Measurements from ENCODE around the gene ATOH8. TPM values are rescaled to one million over a fixed set of nuclear protein-coding genes. Genes with fewer than 3 reads are reported as not detected.

Gene ATOH8
- total and polyA plus RNA-seq, 2 experiments from 2014 or later, result 12.7 to 50.1 TPM

DNA sequence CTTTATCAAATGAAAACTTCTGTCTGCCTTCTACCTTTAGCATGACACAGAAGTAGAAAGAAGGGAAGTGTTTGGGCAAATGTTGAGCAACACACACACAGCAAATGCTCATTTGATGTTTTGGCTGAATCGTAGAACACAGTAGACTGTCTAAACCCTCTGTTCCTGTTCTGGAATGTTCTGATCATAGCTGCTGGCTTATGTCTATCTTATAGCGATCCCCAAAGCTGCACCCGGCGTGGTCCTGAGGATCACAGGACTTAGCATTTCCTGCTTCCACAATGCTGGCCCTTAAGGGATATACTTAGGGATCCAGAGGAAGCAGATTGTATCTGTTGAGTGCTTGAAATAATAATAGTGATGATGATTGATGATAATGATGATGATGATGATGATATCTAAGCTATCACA is 44.4 kb upstream of the ATOH8 start:
- Histone ChIP-seq H3K4me2 (ENCODE audit: unreplicated experiment) (no peak overlapping the region), H3F3A (ENCODE audit: insufficient read depth) (0 out of 2 replicates have a peak, but pooled peaks cover 18% of the 10 kb centered on the region), H2AFZ (no peak overlapping the region), H3K36me3 (ENCODE audit: low read depth) (no peaks in the 10 kb centered on the region), H3K4me3 (no peak overlapping the region), H3K9me3 (ENCODE audit: low read depth) (no peaks in the 10 kb centered on the region), H4K20me1 (ENCODE audit: insufficient read depth) (no peaks in the 10 kb centered on the region), H3K9me2 (ENCODE audit: insufficient read depth) (no peaks in the 10 kb centered on the region), H3K9ac (no peak overlapping the region), H3K4me1 (ENCODE audit: insufficient read depth) (peaks cover 20% of the 10 kb centered on the region), H3K27me3 (replicated peaks; ENCODE audit: insufficient read depth) (no peaks in the 10 kb centered on the region), H3K79me2 (ENCODE audit: insufficient read depth) (no peaks in the 10 kb centered on the region), H3K27ac (no peak overlapping the region)
- TF ChIP-seq EZH2 (IDR thresholded peaks at IDR 0.05; ENCODE audit: insufficient read depth, poor library complexity, severe bottlenecking) (no peak), EZH2phosphoT487 (IDR thresholded peaks at IDR 0.05; ENCODE audit: insufficient read depth, low read depth) (no peak)
- DNase-seq, result peak; percentile 46
- in situ Hi-C loops (cut with MboI), result no loop called here
- WGBS, 2 experiments (ENCODE audit: low coverage in 1 of 2, low lambda C conversion rate in 2 of 2, missing lambda C conversion rate in 2 of 2), result 22 to 27% methylated on average over 4 of the region's 4 CpGs

DNA sequence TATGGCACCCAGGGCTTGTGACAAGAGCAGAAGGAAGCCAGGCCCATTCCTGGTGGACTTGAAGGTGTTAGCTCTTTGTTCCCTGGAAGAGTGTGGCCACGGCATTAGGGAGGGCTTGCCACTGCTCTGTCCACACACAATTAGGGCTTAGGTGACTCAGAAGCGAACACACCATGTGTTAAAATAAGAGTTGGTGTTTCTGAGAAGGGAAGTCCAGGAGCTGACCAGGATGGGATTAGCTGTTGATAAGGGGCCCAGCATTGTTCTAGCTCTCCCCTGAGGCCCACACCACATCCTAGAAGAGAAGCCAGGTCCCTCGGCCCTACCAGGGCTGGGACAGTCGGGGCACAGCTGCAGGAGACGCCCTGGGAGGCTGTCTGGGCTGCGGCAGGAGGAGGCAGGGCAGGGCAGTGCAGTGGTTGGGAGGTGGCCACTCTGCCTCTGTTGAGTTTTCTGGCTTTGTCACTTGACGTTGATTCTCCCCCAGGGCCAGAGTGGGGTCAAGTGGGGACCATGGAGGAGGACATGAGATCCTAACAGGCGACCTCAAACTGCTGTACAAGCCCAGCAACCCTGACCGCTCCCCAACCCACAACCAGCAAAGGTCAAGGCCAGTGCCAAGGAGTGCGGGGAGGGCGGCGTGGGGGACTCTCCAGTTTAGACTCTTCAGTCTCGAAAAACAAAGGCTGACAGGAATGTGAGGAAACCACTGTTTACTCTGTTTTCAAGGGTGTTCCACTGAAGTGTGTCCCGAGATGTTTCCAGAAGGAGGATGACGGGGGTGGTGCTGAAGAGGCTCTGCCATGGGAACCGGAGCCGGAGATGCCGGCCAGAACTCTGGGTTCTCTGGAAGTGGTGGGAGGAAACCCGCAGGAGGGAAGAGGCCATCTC is 42.9 kb upstream of the ATOH8 start:
- no peaks in the 10 kb centered on the region for H4K20me1 ChIP-seq (ENCODE audit: insufficient read depth)
- in situ Hi-C loops (cut with MboI), result no loop called here
- H3K79me2 ChIP-seq (ENCODE audit: insufficient read depth), result no peaks in the 10 kb centered on the region
- no peak for TF ChIP-seq EZH2phosphoT487 (IDR thresholded peaks at IDR 0.05; ENCODE audit: insufficient read depth, low read depth)
- TF ChIP-seq EZH2 (IDR thresholded peaks at IDR 0.05; ENCODE audit: insufficient read depth, poor library complexity, severe bottlenecking), result no peak
- H3K9me3 ChIP-seq (ENCODE audit: low read depth), result no peaks in the 10 kb centered on the region
- H3K4me2 ChIP-seq (ENCODE audit: unreplicated experiment), result no peak overlapping the region
- no peak overlapping the region for H3K4me3 ChIP-seq
- H3K9me2 ChIP-seq (ENCODE audit: insufficient read depth), result no peaks in the 10 kb centered on the region
- H3F3A ChIP-seq (ENCODE audit: insufficient read depth), result 0 out of 2 replicates have a peak, but pooled peaks cover 12% of the 10 kb centered on the region
- H3K27ac ChIP-seq, result no peak overlapping the region
- H3K27me3 ChIP-seq (replicated peaks; ENCODE audit: insufficient read depth), result no peaks in the 10 kb centered on the region
- no peak overlapping the region for H3K9ac ChIP-seq
- no peak overlapping the region for H2AFZ ChIP-seq
- DNase-seq, result peak; percentile 39
- 49 to 53% methylated on average over 19 of the region's 19 CpGs for WGBS, 2 experiments (ENCODE audit: low coverage in 1 of 2, low lambda C conversion rate in 2 of 2, missing lambda C conversion rate in 2 of 2)
- H3K36me3 ChIP-seq (ENCODE audit: low read depth), result no peaks in the 10 kb centered on the region
- peaks cover 10% of the 10 kb centered on the region for H3K4me1 ChIP-seq (ENCODE audit: insufficient read depth)

DNA sequence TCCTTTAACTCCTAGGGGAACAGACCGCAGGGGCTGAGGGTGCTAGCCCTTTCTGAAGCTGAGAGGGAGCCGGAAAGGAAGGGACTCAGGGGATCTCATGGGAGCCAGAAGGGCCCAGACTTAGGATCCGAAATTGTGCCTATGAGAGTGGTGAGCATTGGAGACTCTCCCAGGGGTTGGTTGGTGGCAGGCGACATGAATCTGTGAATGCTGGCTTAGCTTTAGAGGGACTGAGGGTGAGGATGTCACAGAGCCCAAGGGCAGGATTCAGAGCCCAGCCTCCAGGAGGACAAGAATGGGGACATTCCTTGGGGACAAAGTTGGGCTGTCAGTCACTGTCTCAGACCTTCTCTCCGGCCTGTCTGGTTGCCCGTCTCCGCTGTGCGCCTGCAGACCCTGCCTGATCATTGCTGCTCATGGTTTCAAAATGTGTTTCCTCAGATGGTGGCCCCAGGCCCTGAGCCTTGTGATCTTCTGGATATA is 42.2 kb upstream of the ATOH8 start:
- no peaks in the 10 kb centered on the region for H3K9me3 ChIP-seq (ENCODE audit: low read depth)
- TF ChIP-seq EZH2 (IDR thresholded peaks at IDR 0.05; ENCODE audit: insufficient read depth, poor library complexity, severe bottlenecking), result no peak
- no peak for TF ChIP-seq EZH2phosphoT487 (IDR thresholded peaks at IDR 0.05; ENCODE audit: insufficient read depth, low read depth)
- in situ Hi-C loops (cut with MboI), result no loop called here
- 0 out of 2 replicates have a peak, but pooled peaks cover 8% of the 10 kb centered on the region for H3F3A ChIP-seq (ENCODE audit: insufficient read depth)
- no peaks in the 10 kb centered on the region for H3K36me3 ChIP-seq (ENCODE audit: low read depth)
- H3K27me3 ChIP-seq (replicated peaks; ENCODE audit: insufficient read depth), result no peaks in the 10 kb centered on the region
- 74 to 87% methylated on average over 8 of the region's 8 CpGs for WGBS, 2 experiments (ENCODE audit: low coverage in 1 of 2, low lambda C conversion rate in 2 of 2, missing lambda C conversion rate in 2 of 2)
- H3K4me3 ChIP-seq, result no peak overlapping the region
- DNase-seq, result no peak
- no peaks in the 10 kb centered on the region for H3K79me2 ChIP-seq (ENCODE audit: insufficient read depth)
- H3K4me1 ChIP-seq (ENCODE audit: insufficient read depth), result peaks cover 9% of the 10 kb centered on the region; the same call in 1 of the 2 replicates
- no peak overlapping the region for H2AFZ ChIP-seq
- no peak overlapping the region for H3K9ac ChIP-seq
- H3K9me2 ChIP-seq (ENCODE audit: insufficient read depth), result no peaks in the 10 kb centered on the region
- H3K4me2 ChIP-seq (ENCODE audit: unreplicated experiment), result no peak overlapping the region
- H4K20me1 ChIP-seq (ENCODE audit: insufficient read depth), result no peaks in the 10 kb centered on the region
- no peak overlapping the region for H3K27ac ChIP-seq

DNA sequence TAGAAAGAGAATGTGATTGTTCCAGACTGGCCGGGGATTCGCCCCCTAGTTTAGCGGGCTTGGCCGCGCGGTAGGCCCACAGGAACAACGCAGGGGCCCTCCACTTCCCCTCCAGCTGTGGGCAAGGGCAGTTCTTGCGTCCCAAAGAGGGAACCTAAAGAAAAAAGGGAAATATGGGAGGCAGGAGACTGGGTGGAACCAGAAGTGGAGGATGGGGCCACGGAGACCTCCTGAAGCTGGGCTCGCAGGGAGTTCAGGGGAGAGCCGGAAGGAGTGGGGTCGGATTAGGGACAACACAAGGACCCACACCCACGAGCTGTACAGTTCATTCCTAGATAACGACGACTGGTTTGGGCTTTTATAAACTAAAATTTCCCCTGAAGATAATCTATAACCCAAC is 41.5 kb upstream of the ATOH8 start:
- Histone ChIP-seq H3K4me3 (no peak overlapping the region), H3K79me2 (ENCODE audit: insufficient read depth) (no peaks in the 10 kb centered on the region), H3K4me1 (ENCODE audit: insufficient read depth) (peaks cover 13% of the 10 kb centered on the region), H2AFZ (no peak overlapping the region), H3K9ac (no peak overlapping the region), H3K9me2 (ENCODE audit: insufficient read depth) (no peaks in the 10 kb centered on the region), H3F3A (ENCODE audit: insufficient read depth) (peaks cover 12% of the 10 kb centered on the region; the same call in 1 of the 2 replicates), H3K36me3 (ENCODE audit: low read depth) (no peaks in the 10 kb centered on the region), H3K9me3 (ENCODE audit: low read depth) (no peaks in the 10 kb centered on the region), H3K27me3 (replicated peaks; ENCODE audit: insufficient read depth) (no peaks in the 10 kb centered on the region), H4K20me1 (ENCODE audit: insufficient read depth) (no peaks in the 10 kb centered on the region), H3K27ac (no peak overlapping the region), H3K4me2 (ENCODE audit: unreplicated experiment) (no peak overlapping the region)
- WGBS, 2 experiments (ENCODE audit: low coverage in 1 of 2, low lambda C conversion rate in 2 of 2, missing lambda C conversion rate in 2 of 2), result 89 to 92% methylated on average over 15 of the region's 15 CpGs
- DNase-seq, result no peak
- in situ Hi-C loops (cut with MboI), result no loop called here
- no peak for TF ChIP-seq EZH2phosphoT487 (IDR thresholded peaks at IDR 0.05; ENCODE audit: insufficient read depth, low read depth)
- no peak for TF ChIP-seq EZH2 (IDR thresholded peaks at IDR 0.05; ENCODE audit: insufficient read depth, poor library complexity, severe bottlenecking)

Data from GM23248 (cell line).